HCEC 1CT (cell line): Measurements from ENCODE around the gene COPB2.
A peak's percentile ranks its signal among the peaks of the same experiment; 100 is the strongest.
"Not testable (repeated sequence)": the region's sequence is repeated elsewhere in the genome, so short reads cannot be mapped to it uniquely, and the experiment has no call there.

Experiments
- DNase-seq: peaks from one replicate; pipeline ENCODE4 v3.0.0-alpha.2; 2017

COPB2 gene

DNA sequence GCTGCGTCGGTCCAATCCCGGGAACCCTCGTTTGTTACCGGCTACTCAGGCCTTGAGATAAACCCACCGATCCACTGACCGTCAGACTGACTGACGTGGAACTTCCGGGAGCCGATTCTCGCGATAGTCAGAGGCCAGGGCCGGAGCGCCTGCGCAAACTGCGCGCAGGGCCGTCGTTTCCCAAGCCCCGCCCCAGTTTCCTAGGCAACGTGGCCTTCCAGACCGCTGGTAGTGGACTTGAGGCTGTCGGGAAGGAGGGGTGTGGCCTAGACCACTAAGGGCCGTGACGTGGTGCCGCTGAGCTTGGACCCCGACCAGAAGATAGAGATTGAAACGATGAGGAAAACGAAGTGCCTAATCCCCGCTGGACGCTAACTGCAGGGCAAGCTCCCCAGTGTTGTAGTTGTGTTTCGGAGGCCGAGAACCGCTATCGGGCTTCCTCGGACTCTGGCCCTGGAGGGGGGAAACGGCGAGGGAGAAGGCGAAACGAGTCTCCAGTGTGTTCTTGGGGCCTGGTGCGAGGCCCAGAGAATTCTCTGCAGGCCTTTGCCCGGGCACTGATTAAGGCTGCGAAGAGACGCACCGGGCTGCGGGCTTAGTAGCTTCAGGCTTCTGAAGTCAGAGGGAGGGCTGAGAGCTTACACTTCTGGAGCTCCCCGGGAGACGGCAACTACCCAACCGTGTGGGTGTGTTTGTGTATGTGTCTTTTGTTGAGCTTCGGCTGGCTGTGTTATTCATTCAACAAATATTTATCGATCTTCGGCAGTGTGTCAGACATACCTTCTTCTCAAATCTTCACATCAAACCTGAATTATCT, at the start of gene COPB2:
Gene COPB2, minus strand, starts transcription at position 96 of the 817 bp plus-strand sequence. CDS start 97 bp downstream, outside the sequence.
- peak; percentile 98 for DNase-seq

DNA sequence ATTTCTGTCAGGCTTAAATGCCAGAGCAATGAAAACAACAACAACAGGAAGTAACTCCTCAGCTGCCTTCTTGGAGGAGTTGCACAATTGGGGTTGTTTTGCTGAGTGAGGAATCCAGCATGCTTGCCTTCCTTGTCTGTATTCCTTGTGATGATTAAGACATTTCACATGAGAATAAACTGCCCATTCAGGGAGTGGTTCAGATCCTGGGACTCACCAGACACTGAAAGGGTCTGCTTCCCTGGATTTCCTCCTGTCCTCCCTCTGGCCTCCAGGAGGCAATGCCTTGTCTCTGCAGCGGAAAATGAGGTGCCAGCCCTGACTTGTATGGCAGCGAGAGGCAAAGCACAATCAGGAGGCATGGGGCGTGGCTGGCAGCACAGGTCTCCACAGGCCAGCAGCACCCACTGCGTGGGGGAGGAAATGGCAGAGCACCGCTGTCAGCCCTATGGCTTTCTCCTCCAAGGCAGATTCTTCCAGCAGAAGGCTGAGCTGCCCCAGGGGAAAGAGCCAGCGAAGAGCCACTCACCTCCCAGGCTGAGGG, 45.4 kb upstream of the COPB2 start:
- DNase-seq = peak; percentile 22

DNA sequence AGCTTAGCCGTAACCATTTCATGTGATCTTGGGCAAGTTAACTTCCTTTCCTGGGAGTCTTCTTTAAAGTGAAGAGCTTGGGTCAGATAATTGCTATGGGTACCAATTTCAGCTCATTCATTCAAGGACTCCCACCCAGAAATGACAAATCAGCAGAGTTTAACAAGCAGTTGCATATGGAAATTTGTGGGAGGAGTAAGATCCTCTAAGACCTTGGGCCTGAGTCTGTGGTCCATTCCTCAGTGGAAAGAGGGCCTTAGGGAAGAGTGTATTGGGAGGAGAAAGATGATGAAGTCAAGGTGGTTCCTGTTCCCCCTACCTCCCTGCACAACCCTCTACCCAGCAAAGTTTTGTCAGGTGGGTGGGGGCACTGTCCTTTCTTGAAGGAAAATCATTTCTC, 44.8 kb upstream of the COPB2 start:
- DNase-seq = no peak

DNA sequence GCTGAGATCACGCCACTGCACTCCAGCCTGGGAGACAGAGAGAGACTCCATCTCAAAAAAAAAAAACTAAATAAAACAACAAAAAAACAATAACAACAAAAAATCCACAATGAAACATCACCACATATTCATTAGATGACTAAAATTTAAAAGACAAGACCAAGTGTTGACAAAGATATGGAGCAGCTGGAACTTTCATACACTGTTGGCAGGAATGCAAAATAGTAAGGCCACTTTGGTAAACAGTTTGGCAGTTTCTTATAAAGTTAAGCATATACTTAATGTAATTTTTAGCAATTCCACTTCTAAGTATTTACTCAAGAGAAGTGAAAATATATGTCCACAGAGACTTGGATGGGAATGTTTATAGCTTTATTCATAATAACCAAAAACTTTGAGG, 43.6 kb upstream of the COPB2 start:
- no peak for DNase-seq

DNA sequence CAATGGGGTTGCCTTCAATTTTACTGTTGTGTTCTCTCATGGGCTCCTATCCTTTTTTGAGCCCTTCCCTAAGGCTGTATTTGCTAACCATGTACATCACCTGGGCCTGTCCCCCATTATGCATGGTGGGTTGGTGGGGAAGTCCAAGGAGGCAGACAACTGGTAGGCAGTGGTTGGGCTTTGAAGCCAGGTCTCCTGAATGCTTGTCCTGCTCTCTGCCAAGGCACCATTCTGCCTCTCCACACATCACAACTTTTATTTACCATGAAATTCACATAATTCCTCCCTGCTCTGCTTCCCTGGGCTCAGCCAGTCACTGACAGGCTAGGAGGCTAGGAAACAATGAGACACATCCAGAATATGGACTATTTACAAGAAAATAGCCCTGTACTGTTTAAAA, 41.0 kb upstream of the COPB2 start:
- no peak for DNase-seq

DNA sequence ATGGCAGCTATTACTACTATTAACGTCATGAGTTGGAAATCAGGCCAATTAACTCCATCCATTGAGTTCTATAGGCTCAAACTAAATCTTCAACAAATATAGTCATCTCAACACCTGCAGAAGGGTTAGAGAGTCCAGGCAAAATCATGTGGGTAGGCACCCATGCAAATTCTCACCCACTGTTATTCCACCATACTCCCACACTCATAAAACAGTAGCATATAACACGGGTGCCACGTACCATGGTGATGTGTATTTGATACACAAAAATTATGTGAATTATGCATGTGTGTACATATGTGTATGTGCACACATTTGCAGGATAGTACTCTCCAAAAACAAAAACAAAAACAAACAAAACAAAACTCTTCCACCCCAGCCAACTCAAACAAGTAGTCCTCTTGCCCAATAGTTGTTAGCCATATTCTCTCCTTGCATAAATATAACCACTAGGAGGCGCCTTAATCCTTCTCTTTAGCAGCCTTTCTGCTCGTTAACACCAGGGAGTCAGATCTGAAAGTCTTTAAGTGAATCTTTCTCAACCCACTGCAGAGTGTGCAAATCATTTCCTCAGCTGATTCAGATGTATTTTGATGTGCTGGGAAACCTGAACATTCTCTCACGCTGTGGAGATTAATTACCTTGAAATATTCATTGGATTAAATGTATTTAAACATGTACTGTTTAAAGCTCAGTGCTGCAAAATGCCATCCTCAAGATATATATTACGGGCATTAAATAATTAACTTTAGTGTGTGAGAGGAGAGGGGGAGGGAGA, 38.0 kb upstream of the COPB2 start:
- peak; percentile 64 for DNase-seq

DNA sequence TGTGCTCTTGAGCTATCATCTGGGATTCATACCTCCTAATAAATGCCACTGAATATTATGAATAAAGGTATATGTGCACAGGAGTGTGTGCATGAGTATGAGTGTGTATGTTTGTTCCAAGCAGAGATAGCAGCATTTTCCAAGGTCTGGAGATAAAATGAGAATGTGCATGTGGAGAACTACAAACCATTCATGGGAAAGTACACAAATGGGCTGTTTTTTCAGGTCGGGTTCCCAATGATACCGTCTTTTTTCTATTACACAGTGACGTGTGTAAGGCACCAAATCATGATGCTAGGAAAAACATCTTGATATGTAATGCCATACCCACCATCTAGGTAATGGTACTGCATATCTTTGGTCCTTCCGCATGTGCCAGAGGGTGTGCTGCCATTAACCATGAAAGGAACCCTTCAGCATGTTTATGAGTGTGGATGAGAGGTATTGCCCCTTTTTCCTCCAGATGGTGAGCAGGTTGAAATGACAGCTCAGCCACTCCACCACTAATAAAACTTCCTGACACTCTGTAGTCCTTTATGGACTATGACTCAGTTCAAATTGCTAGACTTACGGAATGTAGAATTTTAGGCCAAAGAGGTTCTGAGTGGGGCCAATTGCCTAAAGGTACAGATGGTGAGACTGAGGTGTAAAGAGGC, 36.4 kb upstream of the COPB2 start:
- no peak for DNase-seq

DNA sequence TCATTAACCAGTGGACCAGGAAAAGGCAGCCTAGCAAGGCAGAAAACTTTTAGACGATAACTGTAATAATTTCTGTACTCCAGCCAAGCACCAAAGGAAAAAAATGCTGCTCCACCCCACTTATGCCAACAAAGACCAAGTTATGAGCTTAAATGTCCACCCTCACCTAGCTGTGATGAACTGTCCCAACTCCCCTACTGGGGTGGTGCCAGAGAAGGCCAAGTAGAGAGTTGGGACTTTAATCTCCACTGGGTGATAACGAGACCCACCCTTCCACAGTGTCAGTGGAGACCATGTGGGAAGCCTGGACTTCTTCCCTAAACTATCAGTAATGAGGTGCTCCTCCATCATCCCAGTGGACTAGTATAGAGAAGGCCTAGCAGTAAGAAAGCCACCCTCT, 33.8 kb upstream of the COPB2 start:
- no peak for DNase-seq

DNA sequence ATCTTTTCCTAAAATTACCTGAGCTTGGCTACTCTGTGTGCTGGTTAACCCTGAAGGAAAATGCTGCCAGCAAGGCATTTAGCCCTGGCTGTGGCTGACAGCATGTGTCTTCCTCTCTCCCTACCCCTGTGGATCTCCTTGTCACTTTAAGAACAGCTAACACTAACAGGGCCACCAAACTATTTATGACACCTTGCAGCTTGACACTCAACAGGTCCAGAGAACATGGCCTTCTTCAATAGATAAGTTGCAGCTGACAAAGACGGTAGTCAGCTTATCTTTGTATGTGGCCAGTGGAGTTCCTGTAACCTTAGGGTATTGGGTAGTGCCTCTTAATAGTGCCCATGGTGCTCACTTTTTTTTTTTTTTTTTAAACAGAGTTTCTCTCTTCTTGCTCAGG, 32.0 kb upstream of the COPB2 start:
- DNase-seq = no peak

DNA sequence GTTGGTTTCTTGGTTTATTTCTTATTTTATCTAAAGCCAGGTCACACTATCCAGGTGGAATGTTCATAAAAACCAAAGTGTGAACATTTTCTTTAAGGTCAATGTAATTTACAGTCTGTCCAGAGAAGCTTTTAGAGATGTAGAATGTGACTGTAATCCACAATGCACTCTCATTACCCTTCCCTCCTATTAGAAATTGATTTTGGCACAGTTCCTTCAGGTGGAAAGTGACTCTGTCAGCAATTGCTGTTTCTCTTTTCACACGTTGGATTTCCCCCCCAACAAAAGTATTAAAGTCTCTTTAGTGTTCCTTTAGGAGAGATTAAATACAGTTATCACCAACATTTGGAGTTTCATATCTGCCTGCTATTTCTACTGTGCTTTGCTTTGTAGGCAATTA, 31.6 kb upstream of the COPB2 start:
- no peak for DNase-seq

DNA sequence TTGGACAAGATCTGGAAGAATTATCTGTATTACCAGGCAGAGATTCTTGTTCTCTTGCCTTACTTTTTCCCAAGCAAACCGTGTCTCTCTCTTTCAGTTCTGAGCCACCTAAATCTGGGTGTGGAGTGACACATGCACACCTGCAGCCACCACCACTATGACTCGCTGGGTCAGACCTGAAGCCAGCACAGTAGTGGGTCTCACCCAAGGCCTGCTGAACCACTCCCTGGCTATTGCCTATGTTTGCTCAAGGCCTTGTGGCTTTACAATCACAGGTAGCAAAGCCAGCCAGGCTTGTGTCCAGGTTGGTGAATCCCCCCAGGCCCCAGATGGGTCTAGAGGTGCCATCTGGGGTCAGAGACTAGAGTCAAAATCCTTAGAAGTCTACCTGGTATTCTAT, 28.7 kb upstream of the COPB2 start:
- DNase-seq = no peak

DNA sequence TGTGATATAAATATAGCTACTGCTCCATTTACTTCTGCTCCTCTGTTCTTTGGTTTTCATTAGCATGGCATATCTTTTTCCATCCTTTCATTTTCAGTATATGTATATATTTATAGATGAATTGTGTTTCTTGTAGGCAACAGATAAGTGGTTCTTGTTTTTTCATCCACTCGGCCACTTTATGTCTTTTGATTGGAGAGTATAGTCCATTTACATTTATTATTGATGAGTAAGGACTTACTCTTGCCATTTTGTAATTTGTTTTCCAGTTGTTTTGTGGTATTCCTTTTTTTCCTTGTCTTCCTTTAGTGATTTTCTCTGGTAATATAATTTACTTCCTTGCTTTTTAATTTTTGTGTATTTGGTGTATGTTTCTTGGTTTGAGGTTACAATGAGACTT, 26.8 kb upstream of the COPB2 start:
- DNase-seq = no peak

DNA sequence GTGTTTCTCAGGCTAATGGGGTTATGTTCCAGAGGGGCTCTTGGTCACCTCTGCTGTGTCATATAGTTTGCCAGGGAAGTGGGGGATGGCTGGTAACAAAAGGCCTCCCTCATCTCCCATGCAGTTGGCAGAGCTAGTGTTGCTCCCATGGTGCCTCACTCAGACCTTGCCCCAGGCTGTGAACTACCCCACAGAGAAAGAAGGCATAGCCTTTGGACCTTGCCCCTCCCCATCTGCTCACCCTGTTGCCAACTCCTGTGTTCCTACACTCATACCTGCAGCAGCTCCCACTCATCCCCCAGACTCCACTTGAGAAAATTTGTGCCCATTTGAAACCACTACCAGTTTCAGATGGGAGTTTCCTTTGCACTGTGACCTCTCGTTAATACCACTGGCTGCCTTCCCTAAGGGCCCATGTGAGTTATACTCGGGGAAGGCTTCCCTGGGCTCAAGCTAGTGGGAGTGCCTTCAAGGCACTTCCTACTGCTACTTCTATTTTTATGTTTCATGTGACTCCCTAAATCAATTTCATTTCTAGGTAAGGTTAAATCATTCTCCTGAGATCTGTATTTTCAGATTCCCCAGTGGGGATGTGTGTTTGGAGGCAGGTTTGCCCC, 25.3 kb upstream of the COPB2 start:
- no peak for DNase-seq

DNA sequence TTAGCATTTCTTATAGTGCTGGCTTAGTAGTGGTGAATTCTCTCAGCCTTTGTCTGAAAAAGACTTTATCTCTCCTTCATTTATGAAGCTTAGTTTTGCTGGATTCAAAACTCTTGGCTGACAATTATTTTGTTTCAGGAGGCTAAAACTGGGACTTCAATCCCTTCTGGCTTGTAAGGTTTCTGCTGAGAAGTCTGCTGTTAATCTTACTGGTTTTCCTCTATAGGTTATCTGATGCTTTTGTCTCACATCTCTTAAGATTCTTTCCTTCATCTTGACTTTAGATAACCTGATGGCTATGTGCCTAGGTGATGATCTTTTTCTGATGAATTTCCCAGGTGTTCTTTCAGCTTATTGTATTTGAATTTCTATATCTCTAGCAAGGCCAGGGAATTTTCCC, 23.4 kb upstream of the COPB2 start:
- DNase-seq = not testable (repeated sequence)

DNA sequence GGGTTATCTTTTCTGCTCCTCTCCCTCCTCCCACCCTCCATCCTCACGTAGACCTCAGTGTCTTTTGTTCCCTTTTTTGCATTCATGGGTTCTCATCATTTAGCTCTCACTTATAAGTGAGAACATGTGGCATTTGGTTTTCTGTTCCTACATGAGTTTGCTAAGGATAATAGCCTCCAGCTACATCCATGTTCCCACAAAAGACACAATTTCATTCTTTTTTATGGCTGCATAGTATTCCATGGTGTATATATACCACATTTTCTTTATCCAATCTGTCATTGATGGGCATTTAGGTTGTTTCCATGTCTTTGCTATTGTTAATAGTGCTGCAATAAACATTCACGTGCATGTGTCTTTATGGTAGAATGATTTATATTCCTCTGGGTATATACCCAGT, 11.7 kb upstream of the COPB2 start:
- DNase-seq = not testable (repeated sequence)

DNA sequence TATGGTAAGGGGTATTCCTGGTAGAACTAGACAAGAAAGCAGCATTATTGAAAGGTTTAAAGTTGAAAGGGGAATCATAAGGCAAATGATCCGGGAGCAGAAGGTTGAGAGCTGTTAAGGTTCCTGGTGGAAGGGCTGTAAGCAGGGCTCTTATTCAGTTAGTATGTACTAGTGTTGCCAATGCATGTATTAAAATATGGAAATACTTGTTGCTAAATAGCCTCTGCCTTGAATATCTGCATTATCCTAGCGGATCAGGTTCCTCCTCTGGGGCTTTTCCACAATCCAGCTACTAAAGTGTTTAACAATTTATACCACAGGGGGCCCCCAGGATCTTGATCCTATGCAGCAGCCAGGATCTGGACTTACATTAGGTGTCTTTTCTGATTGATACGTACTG, 7.3 kb upstream of the COPB2 start:
- DNase-seq = no peak

DNA sequence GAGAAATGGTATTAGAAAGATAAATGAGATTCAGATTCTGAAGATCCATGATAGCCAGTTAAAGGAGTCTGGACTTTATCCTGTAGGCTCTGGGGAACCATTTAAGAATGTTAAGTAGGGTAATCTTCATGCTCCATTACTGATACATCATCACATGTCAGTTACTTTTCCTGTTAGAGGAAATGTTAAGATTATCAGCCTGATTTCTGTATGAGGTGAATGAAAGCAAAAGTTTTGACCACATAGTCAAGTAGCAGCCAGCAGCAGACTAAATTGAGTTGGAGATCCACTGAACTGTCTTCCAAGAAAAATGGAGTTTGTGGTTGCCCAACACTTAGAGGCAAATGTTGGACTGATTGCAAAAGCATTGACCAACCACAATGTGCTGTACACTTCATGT, 4.7 kb upstream of the COPB2 start:
- DNase-seq = no peak

DNA sequence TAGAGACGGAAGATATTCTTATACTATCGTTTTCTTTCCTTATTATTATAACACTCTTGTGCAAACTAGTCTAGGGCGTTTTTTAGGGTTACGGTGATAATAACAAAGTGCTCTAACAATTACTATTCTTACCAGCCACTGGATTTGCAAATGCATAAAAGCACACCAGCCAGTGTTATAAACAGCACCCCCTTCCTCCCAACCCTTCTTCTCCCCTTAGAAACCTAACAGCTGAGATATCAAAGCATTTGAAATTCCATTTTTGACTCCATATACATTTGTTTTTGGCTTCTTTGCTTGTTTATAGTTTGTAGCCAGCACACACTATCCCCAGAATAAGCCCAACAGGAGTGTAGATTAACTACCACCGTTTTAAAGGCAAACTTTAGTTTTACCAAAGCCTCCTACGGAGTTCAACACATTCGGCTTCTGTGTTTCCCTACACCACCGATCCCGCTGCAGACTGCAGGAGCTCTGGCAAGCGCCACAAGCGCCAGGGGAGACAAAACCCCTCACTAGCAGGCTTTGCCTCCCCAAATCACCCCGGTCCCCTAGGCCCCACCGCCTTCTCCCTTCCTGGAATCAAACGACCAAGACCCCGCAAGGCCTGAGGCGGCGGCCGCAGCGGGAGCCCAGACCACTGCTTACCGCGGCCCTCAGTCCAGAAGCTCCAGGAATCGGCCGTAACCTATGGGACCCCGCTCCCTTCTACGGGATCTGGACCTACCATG, 461 bp downstream of the COPB2 start:
- DNase-seq = no peak

DNA sequence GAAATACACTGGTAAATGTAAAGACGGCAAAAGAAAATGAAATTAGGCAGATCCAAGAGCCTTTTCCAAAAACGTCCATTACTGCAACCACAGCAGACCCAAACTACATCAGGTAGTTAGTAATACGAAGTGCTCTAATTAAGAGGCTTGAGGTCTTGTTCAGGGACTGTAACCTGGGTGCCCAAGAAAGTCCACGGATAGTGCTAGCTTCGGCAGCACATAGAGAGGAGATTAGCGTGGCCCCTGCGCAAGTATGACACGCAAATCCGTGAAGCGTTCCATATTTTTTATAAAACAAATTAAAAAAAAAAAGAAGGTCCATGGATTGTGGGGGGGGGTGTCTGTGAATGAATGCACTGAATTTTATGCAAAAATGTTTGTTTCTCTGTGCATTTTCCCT, 1.4 kb downstream of the COPB2 start:
- DNase-seq = no peak

DNA sequence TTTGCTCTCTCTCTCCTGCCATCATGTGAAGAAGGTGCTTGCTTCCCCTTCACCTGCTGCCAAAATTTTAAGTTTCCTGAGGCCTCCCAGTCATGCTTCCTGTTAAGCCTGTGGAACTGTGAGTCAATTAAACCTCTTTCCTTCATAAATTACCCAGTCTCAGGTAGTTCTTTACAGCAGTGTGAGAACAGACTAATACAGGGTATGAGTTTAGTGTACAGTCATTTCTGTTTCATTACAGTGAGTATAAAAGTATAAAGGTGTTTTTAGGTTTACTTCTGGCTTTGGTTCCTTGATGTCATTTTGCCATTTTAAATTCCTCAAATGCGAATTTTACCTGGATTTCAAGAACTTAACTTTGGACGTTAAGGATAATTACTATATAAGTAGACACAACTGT, 7.2 kb downstream of the COPB2 start:
- not testable (repeated sequence) for DNase-seq

DNA sequence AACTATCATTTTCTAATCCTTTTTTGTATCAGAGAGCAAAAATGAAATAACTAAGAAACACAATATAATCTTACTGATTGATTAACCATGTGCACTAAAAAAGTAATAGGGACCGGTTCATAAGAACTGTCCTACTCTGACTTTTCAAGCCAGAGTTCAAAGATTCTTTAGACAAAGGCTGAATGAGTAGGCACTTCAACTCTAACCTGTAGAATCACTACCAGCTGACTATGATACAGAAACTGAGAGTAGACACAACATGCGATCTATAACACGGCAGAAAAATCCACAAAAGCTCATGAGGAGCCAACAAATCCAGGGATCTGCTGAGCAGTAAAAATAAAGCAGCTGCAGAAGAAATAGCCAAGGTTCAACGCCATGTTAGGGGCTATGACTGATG, 8.9 kb downstream of the COPB2 start:
- DNase-seq = no peak

DNA sequence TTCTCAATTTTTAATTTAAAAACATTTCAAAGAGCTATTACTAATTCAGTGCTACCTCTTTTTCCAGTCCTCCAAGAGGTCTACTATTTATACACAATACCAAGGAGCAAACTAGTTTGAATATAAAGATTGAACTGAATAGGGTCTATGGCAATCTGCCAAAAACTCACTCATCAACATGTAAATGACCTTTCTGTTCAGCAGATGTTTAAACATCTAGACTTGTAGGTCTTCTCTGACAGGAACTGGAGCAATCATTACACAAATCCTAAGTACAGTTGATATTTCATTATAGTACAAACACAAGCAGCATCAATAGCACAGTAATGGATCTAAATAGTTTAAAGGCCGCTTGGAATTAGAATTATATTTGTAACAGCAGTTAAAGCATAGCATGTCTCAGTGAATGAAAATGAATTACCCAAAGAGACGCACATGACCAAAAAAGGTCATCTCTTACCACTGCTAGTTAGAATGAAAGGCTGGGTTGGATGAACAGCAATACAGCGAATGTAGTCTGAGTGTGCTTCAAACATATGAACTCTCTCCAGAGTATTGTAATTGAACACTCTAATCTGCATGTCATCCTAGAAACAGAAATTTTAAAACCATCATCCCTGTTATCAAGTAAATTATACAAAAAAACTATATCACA, 10.7 kb downstream of the COPB2 start:
- peak; percentile 17 for DNase-seq
